ENCODE results near the gene FANCC.
A peak's percentile ranks its signal among the peaks of the same experiment; 100 is the strongest.

FANCC gene

DNA sequence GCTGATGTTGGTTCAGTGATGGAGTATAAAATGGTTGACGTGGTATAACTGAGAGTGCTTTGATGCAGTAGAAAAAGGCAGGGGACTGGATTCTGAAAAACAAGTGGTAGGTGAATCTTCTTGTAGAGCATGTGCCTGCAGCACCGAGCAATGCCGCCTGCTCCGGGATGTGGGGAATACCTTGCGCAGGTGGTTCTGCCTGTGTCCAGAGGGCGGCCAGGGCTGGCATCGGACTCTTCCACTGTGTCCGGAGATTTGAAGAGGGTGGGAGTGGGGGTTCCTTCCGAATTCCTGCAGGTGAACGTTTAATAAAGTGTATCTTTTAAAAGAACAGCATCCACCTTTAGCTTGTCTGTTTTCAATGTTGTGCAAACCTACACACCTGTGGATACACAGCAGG is 238.0 kb downstream of the FANCC start:
- no peak for DNase-seq
- Mint-ChIP-seq H3K4me3 (no peak overlapping the region), H3K36me3 (ENCODE audit: low read depth) (peaks cover 38% of the 10 kb centered on the region), H3K27me3 (ENCODE audit: low read depth, poor library complexity) (no peaks in the 10 kb centered on the region), H3K4me1 (peaks cover 51% of the 10 kb centered on the region), H3K27ac (no peak overlapping the region), H3K9me3 (no peaks in the 10 kb centered on the region)
- TF ChIP-seq, protein P1, sequence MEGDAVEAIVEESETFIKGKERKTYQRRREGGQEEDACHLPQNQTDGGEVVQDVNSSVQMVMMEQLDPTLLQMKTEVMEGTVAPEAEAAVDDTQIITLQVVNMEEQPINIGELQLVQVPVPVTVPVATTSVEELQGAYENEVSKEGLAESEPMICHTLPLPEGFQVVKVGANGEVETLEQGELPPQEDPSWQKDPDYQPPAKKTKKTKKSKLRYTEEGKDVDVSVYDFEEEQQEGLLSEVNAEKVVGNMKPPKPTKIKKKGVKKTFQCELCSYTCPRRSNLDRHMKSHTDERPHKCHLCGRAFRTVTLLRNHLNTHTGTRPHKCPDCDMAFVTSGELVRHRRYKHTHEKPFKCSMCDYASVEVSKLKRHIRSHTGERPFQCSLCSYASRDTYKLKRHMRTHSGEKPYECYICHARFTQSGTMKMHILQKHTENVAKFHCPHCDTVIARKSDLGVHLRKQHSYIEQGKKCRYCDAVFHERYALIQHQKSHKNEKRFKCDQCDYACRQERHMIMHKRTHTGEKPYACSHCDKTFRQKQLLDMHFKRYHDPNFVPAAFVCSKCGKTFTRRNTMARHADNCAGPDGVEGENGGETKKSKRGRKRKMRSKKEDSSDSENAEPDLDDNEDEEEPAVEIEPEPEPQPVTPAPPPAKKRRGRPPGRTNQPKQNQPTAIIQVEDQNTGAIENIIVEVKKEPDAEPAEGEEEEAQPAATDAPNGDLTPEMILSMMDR (IDR thresholded peaks at IDR 0.05): no peak

DNA sequence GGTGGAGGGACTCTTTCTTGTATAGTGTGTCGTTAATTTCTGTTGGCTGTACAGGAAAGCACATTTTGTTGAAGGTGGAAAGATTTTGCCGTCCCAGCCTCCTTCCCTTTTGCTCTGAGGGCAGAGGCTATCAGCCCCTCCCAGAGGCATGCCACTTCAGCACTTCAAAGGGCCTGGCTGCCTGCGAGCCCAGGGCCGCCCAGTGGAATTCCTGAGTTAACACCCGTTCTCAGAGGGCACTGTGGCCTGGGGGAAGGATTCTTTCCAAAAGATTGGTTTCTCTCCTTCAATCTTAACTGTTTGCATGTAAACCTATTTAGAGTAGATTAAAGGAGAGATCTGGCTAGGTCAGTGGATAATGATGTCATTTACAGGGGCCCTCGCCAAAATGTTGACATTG is 238.6 kb downstream of the FANCC start:
- Mint-ChIP-seq H3K9me3 (no peaks in the 10 kb centered on the region), H3K27me3 (ENCODE audit: low read depth, poor library complexity) (no peaks in the 10 kb centered on the region), H3K4me3 (no peak overlapping the region)

DNA sequence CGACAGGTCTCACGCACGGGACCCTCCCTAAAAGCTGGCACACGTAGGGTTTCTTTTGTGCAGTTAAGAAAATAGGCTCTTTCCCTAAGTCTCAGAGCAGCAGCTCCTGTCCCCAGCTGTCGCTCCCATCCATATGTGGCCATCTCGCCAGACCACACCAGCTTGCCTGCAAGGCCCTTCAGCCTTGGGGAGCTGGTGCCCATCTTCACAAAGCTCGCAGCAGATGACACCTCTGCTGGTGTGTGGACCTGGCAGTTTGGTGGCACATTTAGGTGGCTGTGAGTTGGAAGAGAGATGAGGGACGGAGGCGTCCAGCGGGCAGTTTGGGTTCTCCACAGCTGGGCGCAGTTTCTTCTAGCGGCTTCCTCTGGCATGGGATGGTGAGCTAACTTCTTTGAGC is 239.0 kb downstream of the FANCC start:
- peaks cover 53% of the 10 kb centered on the region for H3K4me1 Mint-ChIP-seq

More for the DNA sequence above, 238.6 kb downstream of the FANCC start:
- Mint-ChIP-seq H3K27ac (no peak overlapping the region), H3K4me1 (peaks cover 52% of the 10 kb centered on the region), H3K36me3 (ENCODE audit: low read depth) (peaks cover 37% of the 10 kb centered on the region)
- DNase-seq: no peak
- TF ChIP-seq, protein P1 (IDR thresholded peaks at IDR 0.05): no peak

DNA sequence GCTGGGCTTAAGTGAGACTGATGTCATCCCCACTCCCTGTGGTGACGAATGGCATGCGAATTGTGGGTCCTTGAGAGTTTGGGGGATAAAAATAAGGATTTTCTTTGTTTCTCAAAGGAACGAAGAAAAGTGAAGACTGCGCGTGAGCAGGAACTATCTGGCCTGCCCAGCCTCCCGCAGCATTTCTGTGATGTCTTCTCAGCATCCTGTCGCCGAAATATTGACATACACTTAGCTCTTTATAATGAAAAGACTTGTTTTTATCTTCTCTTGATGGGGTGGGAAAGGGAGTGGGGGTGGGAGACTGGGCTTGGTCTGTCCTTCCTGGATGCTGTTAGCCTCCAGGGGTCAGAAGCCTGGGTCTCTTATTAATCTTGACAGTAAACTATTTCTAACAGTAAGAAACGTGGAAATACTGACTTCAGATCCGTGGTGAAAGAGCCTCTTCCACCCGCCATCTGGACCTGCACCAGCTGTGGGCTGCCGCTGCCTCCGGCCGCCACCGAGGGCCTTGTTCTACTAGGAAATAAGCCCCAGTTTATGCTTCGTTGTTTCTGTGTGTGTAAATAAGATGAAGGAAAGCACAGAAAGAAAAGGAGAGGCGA is 239.6 kb downstream of the FANCC start:
- Mint-ChIP-seq H3K4me3 (no peak overlapping the region), H3K36me3 (ENCODE audit: low read depth) (peaks cover 28% of the 10 kb centered on the region), H3K4me1 (peaks cover 53% of the 10 kb centered on the region), H3K27ac (peak overlapping the region; percentile 43), H3K27me3 (ENCODE audit: low read depth, poor library complexity) (no peaks in the 10 kb centered on the region), H3K9me3 (no peaks in the 10 kb centered on the region)
- TF ChIP-seq, protein P1 (IDR thresholded peaks at IDR 0.05): no peak
- no peak for DNase-seq

More for the DNA sequence above, 239.0 kb downstream of the FANCC start:
- H3K27me3 Mint-ChIP-seq (ENCODE audit: low read depth, poor library complexity): no peaks in the 10 kb centered on the region
- no peaks in the 10 kb centered on the region for H3K9me3 Mint-ChIP-seq
- TF ChIP-seq, protein P1 (IDR thresholded peaks at IDR 0.05): no peak
- no peak for DNase-seq
- no peak overlapping the region for H3K27ac Mint-ChIP-seq
- H3K36me3 Mint-ChIP-seq (ENCODE audit: low read depth): peaks cover 34% of the 10 kb centered on the region
- H3K4me3 Mint-ChIP-seq: no peak overlapping the region

DNA sequence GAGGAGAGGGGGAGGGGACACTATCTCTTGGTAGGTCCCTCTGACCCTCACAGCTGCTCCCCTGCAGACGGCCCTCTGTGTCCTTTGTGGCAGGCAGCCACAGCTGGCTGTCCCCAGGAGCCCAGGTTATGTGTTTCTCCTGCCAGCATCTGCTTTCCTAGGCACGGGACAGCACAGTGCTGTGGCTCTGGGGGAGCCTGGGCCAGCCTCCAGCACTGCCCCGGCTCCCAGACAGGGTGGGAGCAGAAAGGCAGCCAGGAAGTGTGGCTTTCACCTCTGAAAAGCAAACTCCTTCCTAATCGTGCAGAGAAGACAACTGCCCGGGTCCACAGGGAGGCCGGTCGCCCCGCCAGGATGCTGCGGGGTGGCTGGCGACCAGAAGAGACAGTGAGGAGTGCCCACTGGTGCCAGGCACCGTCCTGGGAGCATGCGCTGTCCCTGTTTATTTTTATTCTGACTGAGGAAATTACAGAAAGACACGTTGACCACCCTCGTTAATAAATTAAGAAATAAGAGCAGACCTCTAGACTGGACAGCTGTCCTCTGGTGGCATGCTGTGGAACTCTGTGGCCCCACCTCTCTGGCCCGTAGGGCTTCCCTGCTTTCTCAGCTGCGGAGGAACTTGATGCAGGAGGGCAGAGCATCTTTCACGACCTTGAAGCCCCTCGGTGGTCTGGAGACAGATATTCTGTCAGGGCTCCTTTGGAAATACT is 240.3 kb downstream of the FANCC start:
- Mint-ChIP-seq H3K36me3 (ENCODE audit: low read depth) (peaks cover 21% of the 10 kb centered on the region), H3K9me3 (no peaks in the 10 kb centered on the region), H3K27me3 (ENCODE audit: low read depth, poor library complexity) (no peaks in the 10 kb centered on the region), H3K4me1 (peaks cover 53% of the 10 kb centered on the region), H3K4me3 (no peak overlapping the region), H3K27ac (no peak overlapping the region)
- TF ChIP-seq, protein P1 (IDR thresholded peaks at IDR 0.05): no peak
- no peak for DNase-seq

DNA sequence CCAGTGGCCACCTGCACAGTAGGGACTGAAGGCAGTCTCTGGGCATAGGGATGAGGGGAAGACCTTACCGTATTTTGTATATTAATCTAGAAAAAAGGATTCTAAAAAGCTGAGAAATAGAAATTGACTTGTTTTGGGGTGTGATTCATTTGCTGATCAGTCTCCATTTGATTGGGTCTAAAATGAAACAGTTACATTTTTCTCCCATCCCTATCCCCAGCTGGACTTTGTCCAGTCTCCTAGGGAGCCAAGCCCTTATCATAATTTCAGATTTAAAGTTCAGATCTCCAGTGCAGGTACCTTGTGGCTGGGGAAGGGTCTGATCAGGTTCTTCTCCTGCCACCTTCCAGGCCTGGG is 240.8 kb downstream of the FANCC start:
- Mint-ChIP-seq H3K9me3 (no peaks in the 10 kb centered on the region), H3K27me3 (ENCODE audit: low read depth, poor library complexity) (no peaks in the 10 kb centered on the region), H3K4me3 (no peak overlapping the region), H3K36me3 (ENCODE audit: low read depth) (peaks cover 16% of the 10 kb centered on the region), H3K4me1 (peaks cover 53% of the 10 kb centered on the region), H3K27ac (no peak overlapping the region)
- no peak for DNase-seq
- TF ChIP-seq, protein P1 (IDR thresholded peaks at IDR 0.05): no peak

All from nephron progenitor cell (in vitro differentiated cells).